Body of pancreas (tissue), 4 donors: ENCODE data around the gene STX2.

ENCODE experiments used
- POLR2A ChIP-seq, 3 donors: fragments of 450-650 bp; IDR thresholded peaks; one replicate each; pipeline ENCODE4 v1.6.1; 2016; ENCODE audit warnings: antibody characterized with exemption in 3 of 3, mild to moderate bottlenecking in 2 of 3
- TF ChIP-seq, protein P1 (sequence below), 7 experiments: fragments of 450-650 bp in 4 of 7; fragments of 200-600 bp in 3 of 7; sonication (generic) in 3 of 7; IDR thresholded peaks; one replicate each; pipeline ENCODE4 v1.5.1; 2016 to 2019; ENCODE audit warnings: antibody characterized with exemption in 7 of 7

DNA sequence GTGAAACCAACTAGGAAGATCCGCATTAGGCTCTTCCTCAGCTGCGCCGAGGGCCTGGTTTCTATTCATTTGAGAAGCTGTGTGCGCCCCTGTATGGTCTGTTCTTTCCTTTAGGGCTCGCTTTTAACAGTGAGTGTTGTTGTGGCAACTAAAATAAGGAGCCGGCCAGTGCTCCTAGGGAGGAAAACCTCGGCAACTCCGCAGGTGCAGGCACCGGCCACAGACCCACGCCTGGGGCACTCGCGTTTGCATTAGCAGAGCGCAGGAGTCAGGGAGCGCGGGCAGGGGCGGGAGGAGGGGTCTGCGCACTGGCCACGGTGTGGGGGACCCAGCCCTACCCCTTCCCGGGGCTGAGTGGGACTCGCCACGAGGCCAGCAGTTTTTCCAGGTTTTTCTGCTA is 50.5 kb downstream of the STX2 start:
- TF ChIP-seq, protein P1, sequence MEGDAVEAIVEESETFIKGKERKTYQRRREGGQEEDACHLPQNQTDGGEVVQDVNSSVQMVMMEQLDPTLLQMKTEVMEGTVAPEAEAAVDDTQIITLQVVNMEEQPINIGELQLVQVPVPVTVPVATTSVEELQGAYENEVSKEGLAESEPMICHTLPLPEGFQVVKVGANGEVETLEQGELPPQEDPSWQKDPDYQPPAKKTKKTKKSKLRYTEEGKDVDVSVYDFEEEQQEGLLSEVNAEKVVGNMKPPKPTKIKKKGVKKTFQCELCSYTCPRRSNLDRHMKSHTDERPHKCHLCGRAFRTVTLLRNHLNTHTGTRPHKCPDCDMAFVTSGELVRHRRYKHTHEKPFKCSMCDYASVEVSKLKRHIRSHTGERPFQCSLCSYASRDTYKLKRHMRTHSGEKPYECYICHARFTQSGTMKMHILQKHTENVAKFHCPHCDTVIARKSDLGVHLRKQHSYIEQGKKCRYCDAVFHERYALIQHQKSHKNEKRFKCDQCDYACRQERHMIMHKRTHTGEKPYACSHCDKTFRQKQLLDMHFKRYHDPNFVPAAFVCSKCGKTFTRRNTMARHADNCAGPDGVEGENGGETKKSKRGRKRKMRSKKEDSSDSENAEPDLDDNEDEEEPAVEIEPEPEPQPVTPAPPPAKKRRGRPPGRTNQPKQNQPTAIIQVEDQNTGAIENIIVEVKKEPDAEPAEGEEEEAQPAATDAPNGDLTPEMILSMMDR (IDR thresholded peaks at IDR 0.05) = no peak
- TF ChIP-seq POLR2A (IDR thresholded peaks at IDR 0.05) = no peak
